NCI-H524 (cell line): ENCODE results near the gene SUV39H2.
"Not testable (repeated sequence)": the region's sequence is repeated elsewhere in the genome, so short reads cannot be mapped to it uniquely, and the experiment has no call there.

Source experiments
- DNase-seq, 2 experiments: peaks; one replicate each; lab custom pipeline; 2025; lab: John Stamatoyannopoulos, UW

The SUV39H2 gene

GRCh38 chr10:14878266-14879123, at the start of gene SUV39H2:
TSS of gene SUV39H2 (plus strand) at chr10:14878866. CDS start at chr10:14878889, 23 bp downstream.
- peak; percentile 52 to 78 for DNase-seq

GRCh38 chr10:14833106-14833505, 45.6 kb upstream of the SUV39H2 start:
- no peak for DNase-seq

GRCh38 chr10:14836208-14836607, 42.5 kb upstream of the SUV39H2 start:
- DNase-seq: peak in 1 of 2 experiments; percentile 17

- peak in 1 of 2 experiments; percentile 29 for DNase-seq
Measured at GRCh38 chr10:14837003-14837756, 41.5 kb upstream of the SUV39H2 start.

GRCh38 chr10:14837757-14838581, 40.7 kb upstream of the SUV39H2 start, which contains the start of the genes CDNF, HSPA14 and MSANTD7:
TSS of gene CDNF (minus strand) at chr10:14838037. CDS start at chr10:14837946, 91 bp downstream.
TSS of gene HSPA14 (plus strand) at chr10:14838306. CDS start at chr10:14838403, 97 bp downstream.
TSS of gene MSANTD7 (plus strand) at chr10:14838306. CDS start at chr10:14842285, 3,979 bp downstream.
- DNase-seq: peak; percentile 80 to 93

GRCh38 chr10:14838582-14839304, 39.9 kb upstream of the SUV39H2 start:
- DNase-seq: peak in 1 of 2 experiments; percentile 19

GRCh38 chr10:14839305-14839695, 39.4 kb upstream of the SUV39H2 start:
- DNase-seq: no peak

- no peak for DNase-seq
Measured at GRCh38 chr10:14840178-14840577, 38.5 kb upstream of the SUV39H2 start.

- no peak for DNase-seq
Measured at GRCh38 chr10:14843327-14843988, 35.2 kb upstream of the SUV39H2 start.

- DNase-seq: no peak
Measured at GRCh38 chr10:14844948-14845347, 33.7 kb upstream of the SUV39H2 start.

GRCh38 chr10:14852236-14852635, 26.4 kb upstream of the SUV39H2 start:
- DNase-seq: no peak

- DNase-seq: no peak
Measured at GRCh38 chr10:14855453-14855852, 23.2 kb upstream of the SUV39H2 start.

- DNase-seq: peak; percentile 1 to 63
Measured at GRCh38 chr10:14858338-14858960, 20.2 kb upstream of the SUV39H2 start.

GRCh38 chr10:14859043-14859442, 19.6 kb upstream of the SUV39H2 start:
- no peak for DNase-seq

GRCh38 chr10:14859775-14860174, 18.9 kb upstream of the SUV39H2 start:
- no peak for DNase-seq

- no peak for DNase-seq
Measured at GRCh38 chr10:14860791-14861190, 17.9 kb upstream of the SUV39H2 start.

- DNase-seq: not testable (repeated sequence)
Measured at GRCh38 chr10:14864466-14864865, 14.2 kb upstream of the SUV39H2 start.

GRCh38 chr10:14864871-14865270, 13.8 kb upstream of the SUV39H2 start:
- not testable (repeated sequence) for DNase-seq

GRCh38 chr10:14873090-14873760, 5.4 kb upstream of the SUV39H2 start:
- DNase-seq: no peak
